ENCODE measurements around the gene TANC1.

TANC1 gene

GRCh38 chr2:159075727-159076126, 107.3 kb downstream of the TANC1 start:
- H3K27me3 ChIP-seq (ENCODE audit: control insufficient read depth, insufficient read depth, low read length): no peaks in the 10 kb centered on the region
- no peaks in the 10 kb centered on the region for H3K9me3 ChIP-seq (ENCODE audit: control insufficient read depth, insufficient read depth, low read depth, low read length)
- H3K9ac ChIP-seq (ENCODE audit: low read length): no peak overlapping the region
- H3K27ac ChIP-seq (ENCODE audit: low read depth, low read length): no peak overlapping the region
- H3K4me1 ChIP-seq (ENCODE audit: control insufficient read depth, insufficient read depth, low read length): no peaks in the 10 kb centered on the region; the same call in 1 of the 2 replicates
- H3K4me3 ChIP-seq (ENCODE audit: low read depth, low read length): no peak overlapping the region
- no peaks in the 10 kb centered on the region for H3K36me3 ChIP-seq (ENCODE audit: control insufficient read depth, insufficient read depth, low read length)

GRCh38 chr2:159076241-159076640, 107.8 kb downstream of the TANC1 start:
- no peaks in the 10 kb centered on the region; the same call in 1 of the 2 replicates for H3K4me1 ChIP-seq (ENCODE audit: control insufficient read depth, insufficient read depth, low read length)
- no peaks in the 10 kb centered on the region for H3K9me3 ChIP-seq (ENCODE audit: control insufficient read depth, insufficient read depth, low read depth, low read length)
- H3K27ac ChIP-seq (ENCODE audit: low read depth, low read length): no peak overlapping the region
- H3K4me3 ChIP-seq (ENCODE audit: low read depth, low read length): no peak overlapping the region
- H3K36me3 ChIP-seq (ENCODE audit: control insufficient read depth, insufficient read depth, low read length): no peaks in the 10 kb centered on the region
- no peaks in the 10 kb centered on the region for H3K27me3 ChIP-seq (ENCODE audit: control insufficient read depth, insufficient read depth, low read length)
- no peak overlapping the region for H3K9ac ChIP-seq (ENCODE audit: low read length)

GRCh38 chr2:159077869-159078268, 109.4 kb downstream of the TANC1 start:
- H3K4me3 ChIP-seq (ENCODE audit: low read depth, low read length): no peak overlapping the region
- no peaks in the 10 kb centered on the region for H3K4me1 ChIP-seq (ENCODE audit: control insufficient read depth, insufficient read depth, low read length)
- no peaks in the 10 kb centered on the region for H3K27me3 ChIP-seq (ENCODE audit: control insufficient read depth, insufficient read depth, low read length)
- H3K9ac ChIP-seq (ENCODE audit: low read length): no peak overlapping the region
- H3K36me3 ChIP-seq (ENCODE audit: control insufficient read depth, insufficient read depth, low read length): no peaks in the 10 kb centered on the region
- no peak overlapping the region for H3K27ac ChIP-seq (ENCODE audit: low read depth, low read length)
- no peaks in the 10 kb centered on the region for H3K9me3 ChIP-seq (ENCODE audit: control insufficient read depth, insufficient read depth, low read depth, low read length)

GRCh38 chr2:159078443-159078842, 110.0 kb downstream of the TANC1 start:
- no peaks in the 10 kb centered on the region for H3K36me3 ChIP-seq (ENCODE audit: control insufficient read depth, insufficient read depth, low read length)
- H3K9ac ChIP-seq (ENCODE audit: low read length): no peak overlapping the region
- no peaks in the 10 kb centered on the region for H3K4me1 ChIP-seq (ENCODE audit: control insufficient read depth, insufficient read depth, low read length)
- H3K27me3 ChIP-seq (ENCODE audit: control insufficient read depth, insufficient read depth, low read length): no peaks in the 10 kb centered on the region
- H3K9me3 ChIP-seq (ENCODE audit: control insufficient read depth, insufficient read depth, low read depth, low read length): no peaks in the 10 kb centered on the region
- no peak overlapping the region for H3K27ac ChIP-seq (ENCODE audit: low read depth, low read length)
- H3K4me3 ChIP-seq (ENCODE audit: low read depth, low read length): no peak overlapping the region

GRCh38 chr2:159080641-159081040, 112.2 kb downstream of the TANC1 start:
- no peaks in the 10 kb centered on the region for H3K27me3 ChIP-seq (ENCODE audit: control insufficient read depth, insufficient read depth, low read length)
- no peak overlapping the region for H3K4me3 ChIP-seq (ENCODE audit: low read depth, low read length)
- no peak overlapping the region for H3K27ac ChIP-seq (ENCODE audit: low read depth, low read length)
- H3K4me1 ChIP-seq (ENCODE audit: control insufficient read depth, insufficient read depth, low read length): no peaks in the 10 kb centered on the region
- no peaks in the 10 kb centered on the region for H3K9me3 ChIP-seq (ENCODE audit: control insufficient read depth, insufficient read depth, low read depth, low read length)
- H3K9ac ChIP-seq (ENCODE audit: low read length): no peak overlapping the region
- no peaks in the 10 kb centered on the region for H3K36me3 ChIP-seq (ENCODE audit: control insufficient read depth, insufficient read depth, low read length)

GRCh38 chr2:159082119-159082518, 113.7 kb downstream of the TANC1 start:
- no peaks in the 10 kb centered on the region for H3K9me3 ChIP-seq (ENCODE audit: control insufficient read depth, insufficient read depth, low read depth, low read length)

GRCh38 chr2:159084384-159085370, 116.2 kb downstream of the TANC1 start:
- Histone ChIP-seq H3K36me3 (ENCODE audit: control insufficient read depth, insufficient read depth, low read length) (no peaks in the 10 kb centered on the region), H3K9ac (ENCODE audit: low read length) (no peak overlapping the region), H3K4me3 (ENCODE audit: low read depth, low read length) (no peak overlapping the region), H3K27ac (ENCODE audit: low read depth, low read length) (no peak overlapping the region), H3K9me3 (ENCODE audit: control insufficient read depth, insufficient read depth, low read depth, low read length) (no peaks in the 10 kb centered on the region), H3K4me1 (ENCODE audit: control insufficient read depth, insufficient read depth, low read length) (no peaks in the 10 kb centered on the region; the same call in 1 of the 2 replicates), H3K27me3 (ENCODE audit: control insufficient read depth, insufficient read depth, low read length) (no peaks in the 10 kb centered on the region)

More at GRCh38 chr2:159082119-159082518, 113.7 kb downstream of the TANC1 start:
- Histone ChIP-seq H3K36me3 (ENCODE audit: control insufficient read depth, insufficient read depth, low read length) (no peaks in the 10 kb centered on the region), H3K4me1 (ENCODE audit: control insufficient read depth, insufficient read depth, low read length) (no peaks in the 10 kb centered on the region), H3K4me3 (ENCODE audit: low read depth, low read length) (no peak overlapping the region), H3K9ac (ENCODE audit: low read length) (no peak overlapping the region), H3K27ac (ENCODE audit: low read depth, low read length) (no peak overlapping the region), H3K27me3 (ENCODE audit: control insufficient read depth, insufficient read depth, low read length) (no peaks in the 10 kb centered on the region)

- Histone ChIP-seq H3K4me3 (ENCODE audit: low read depth, low read length) (no peak overlapping the region), H3K27me3 (ENCODE audit: control insufficient read depth, insufficient read depth, low read length) (no peaks in the 10 kb centered on the region), H3K4me1 (ENCODE audit: control insufficient read depth, insufficient read depth, low read length) (no peaks in the 10 kb centered on the region; the same call in 1 of the 2 replicates), H3K9ac (ENCODE audit: low read length) (no peak overlapping the region), H3K9me3 (ENCODE audit: control insufficient read depth, insufficient read depth, low read depth, low read length) (no peaks in the 10 kb centered on the region), H3K36me3 (ENCODE audit: control insufficient read depth, insufficient read depth, low read length) (no peaks in the 10 kb centered on the region), H3K27ac (ENCODE audit: low read depth, low read length) (no peak overlapping the region)
Observed at GRCh38 chr2:159086342-159086741, 117.9 kb downstream of the TANC1 start.

- Histone ChIP-seq H3K4me1 (ENCODE audit: control insufficient read depth, insufficient read depth, low read length) (no peaks in the 10 kb centered on the region; the same call in 1 of the 2 replicates), H3K36me3 (ENCODE audit: control insufficient read depth, insufficient read depth, low read length) (no peaks in the 10 kb centered on the region), H3K4me3 (ENCODE audit: low read depth, low read length) (no peak overlapping the region), H3K27me3 (ENCODE audit: control insufficient read depth, insufficient read depth, low read length) (no peaks in the 10 kb centered on the region), H3K9me3 (ENCODE audit: control insufficient read depth, insufficient read depth, low read depth, low read length) (no peaks in the 10 kb centered on the region), H3K27ac (ENCODE audit: low read depth, low read length) (no peak overlapping the region), H3K9ac (ENCODE audit: low read length) (no peak overlapping the region)
Observed at GRCh38 chr2:159086826-159087225, 118.4 kb downstream of the TANC1 start.

- Histone ChIP-seq H3K4me3 (ENCODE audit: low read depth, low read length) (no peak overlapping the region), H3K4me1 (ENCODE audit: control insufficient read depth, insufficient read depth, low read length) (peaks cover 3% of the 10 kb centered on the region; the same call in 1 of the 2 replicates), H3K9ac (ENCODE audit: low read length) (no peak overlapping the region), H3K27ac (ENCODE audit: low read depth, low read length) (no peak overlapping the region), H3K9me3 (ENCODE audit: control insufficient read depth, insufficient read depth, low read depth, low read length) (no peaks in the 10 kb centered on the region), H3K27me3 (ENCODE audit: control insufficient read depth, insufficient read depth, low read length) (no peaks in the 10 kb centered on the region), H3K36me3 (ENCODE audit: control insufficient read depth, insufficient read depth, low read length) (no peaks in the 10 kb centered on the region)
Observed at GRCh38 chr2:159088906-159089305, 120.5 kb downstream of the TANC1 start.

GRCh38 chr2:159089543-159089942, 121.1 kb downstream of the TANC1 start:
- Histone ChIP-seq H3K9ac (ENCODE audit: low read length) (no peak overlapping the region), H3K4me1 (ENCODE audit: control insufficient read depth, insufficient read depth, low read length) (peaks cover 3% of the 10 kb centered on the region; the same call in 1 of the 2 replicates), H3K4me3 (ENCODE audit: low read depth, low read length) (no peak overlapping the region)

More at GRCh38 chr2:159089543-159089942, 121.1 kb downstream of the TANC1 start:
- no peak overlapping the region for H3K27ac ChIP-seq (ENCODE audit: low read depth, low read length)
- no peaks in the 10 kb centered on the region for H3K27me3 ChIP-seq (ENCODE audit: control insufficient read depth, insufficient read depth, low read length)
- no peaks in the 10 kb centered on the region for H3K36me3 ChIP-seq (ENCODE audit: control insufficient read depth, insufficient read depth, low read length)
- no peaks in the 10 kb centered on the region for H3K9me3 ChIP-seq (ENCODE audit: control insufficient read depth, insufficient read depth, low read depth, low read length)

Data from HUES6 (cell line).